OCI-LY1 (cell line): ENCODE data around the gene FOXN3.

Source experiments
- CTCF ChIP-seq: fragments of 200-600 bp; sonication (generic), shearing (Covaris generic); IDR thresholded peaks from 2 replicates; pipeline ENCODE4 v1.5.1; 2017; ENCODE audit warnings: mild to moderate bottlenecking, antibody characterized with exemption, low read length, moderate library complexity, mixed read lengths
- EZH2 ChIP-seq: fragments of 200-600 bp; sonication (generic), shearing (Covaris generic); IDR thresholded peaks from 2 replicates; pipeline ENCODE4 v1.8.0; 2017; ENCODE audit warnings: borderline replicate concordance, mixed run types, mild to moderate bottlenecking, antibody characterized with exemption, low read length, moderate library complexity, mixed read lengths

DNA sequence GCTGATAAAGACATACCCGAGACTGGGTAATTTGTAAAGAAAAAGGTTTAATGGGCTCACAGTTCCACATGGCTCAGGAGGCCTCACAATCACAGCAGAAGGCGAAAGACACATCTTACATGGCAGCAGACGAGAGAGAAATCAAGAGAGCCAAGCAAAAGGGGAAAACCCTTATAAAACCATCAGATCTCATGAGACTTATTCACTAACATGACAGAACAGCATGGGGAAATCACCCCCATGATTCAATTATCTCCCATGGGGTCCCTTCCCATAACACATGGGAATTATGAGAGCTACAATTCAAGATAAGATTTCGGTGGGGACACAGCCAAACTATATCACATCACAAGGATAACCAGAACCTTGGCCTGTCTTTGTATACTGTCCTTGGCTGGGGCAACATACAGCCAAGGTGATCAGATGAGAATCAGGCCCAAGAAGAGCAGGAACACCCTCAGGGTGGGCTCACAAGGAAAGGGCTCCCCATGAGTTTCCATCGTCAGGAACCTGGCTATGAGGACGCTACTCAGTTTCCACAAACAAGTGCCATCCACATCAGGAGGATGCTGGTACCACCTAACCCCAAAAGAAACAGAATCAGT, 152.7 kb downstream of the FOXN3 start:
- TF ChIP-seq CTCF (no peak), EZH2 (no peak)
